ENCODE measurements around the gene ADAMTSL2. TPM values are rescaled to one million over a fixed set of nuclear protein-coding genes. Genes with fewer than 3 reads are reported as not detected.

The ADAMTSL2 gene
- total and polyA plus RNA-seq, 9 donors, result 0.27 to 18.5 (median 1.9) TPM

GRCh38 chr9:133599470-133600173, 65.1 kb downstream of the ADAMTSL2 start:
- Histone ChIP-seq H3K4me3 (no peak overlapping the region), H3K4me1 (ENCODE audit: insufficient read depth) (no peaks in the 10 kb centered on the region), H3K9me3 (no peaks in the 10 kb centered on the region), H3K27ac (no peak overlapping the region), H3K36me3 (no peaks in the 10 kb centered on the region), H3K27me3 (no peaks in the 10 kb centered on the region)
- no peak for TF ChIP-seq EP300 (IDR thresholded peaks at IDR 0.05)
- TF ChIP-seq POLR2A (IDR thresholded peaks at IDR 0.05), result no peak
- TF ChIP-seq CTCF (IDR thresholded peaks at IDR 0.05), result no peak
- intact Hi-C loops (cut with DNase I), result no loop called here
- no peak for DNase-seq
- WGBS, 3 donors, result 91 to 94% (median 94%) methylated on average over 6 of the region's 6 CpGs

GRCh38 chr9:133600739-133601138, 66.2 kb downstream of the ADAMTSL2 start:
- H3K4me3 ChIP-seq, result no peak overlapping the region
- no peak for TF ChIP-seq CTCF (IDR thresholded peaks at IDR 0.05)
- no peak for TF ChIP-seq EP300 (IDR thresholded peaks at IDR 0.05)
- WGBS, 3 donors, result 27 to 35% (median 28%) methylated on average over 7 of the region's 7 CpGs

GRCh38 chr9:133601746-133602145, 67.2 kb downstream of the ADAMTSL2 start:
- Histone ChIP-seq H3K27ac (no peak overlapping the region), H3K4me1 (ENCODE audit: insufficient read depth) (no peaks in the 10 kb centered on the region), H3K4me3 (no peak overlapping the region), H3K36me3 (no peaks in the 10 kb centered on the region), H3K27me3 (no peaks in the 10 kb centered on the region), H3K9me3 (no peaks in the 10 kb centered on the region)
- 74 to 84% (median 83%) methylated on average over 9 to 10 of the region's 10 CpGs for WGBS, 3 donors
- no peak for TF ChIP-seq POLR2A (IDR thresholded peaks at IDR 0.05)
- TF ChIP-seq CTCF (IDR thresholded peaks at IDR 0.05), result no peak
- intact Hi-C loops (cut with DNase I), result no loop called here
- no peak for DNase-seq

More at GRCh38 chr9:133600739-133601138, 66.2 kb downstream of the ADAMTSL2 start:
- H3K27ac ChIP-seq, result no peak overlapping the region
- H3K4me1 ChIP-seq (ENCODE audit: insufficient read depth), result no peaks in the 10 kb centered on the region
- no peaks in the 10 kb centered on the region for H3K9me3 ChIP-seq
- intact Hi-C loops (cut with DNase I), result no loop called here
- H3K27me3 ChIP-seq, result no peaks in the 10 kb centered on the region
- no peak for DNase-seq
- H3K36me3 ChIP-seq, result no peaks in the 10 kb centered on the region

GRCh38 chr9:133602277-133602676, 67.8 kb downstream of the ADAMTSL2 start:
- Histone ChIP-seq H3K4me3 (no peak overlapping the region), H3K4me1 (ENCODE audit: insufficient read depth) (no peaks in the 10 kb centered on the region), H3K27me3 (no peaks in the 10 kb centered on the region), H3K27ac (no peak overlapping the region), H3K36me3 (no peaks in the 10 kb centered on the region), H3K9me3 (no peaks in the 10 kb centered on the region)
- intact Hi-C loops (cut with DNase I), result no loop called here
- DNase-seq, result no peak
- WGBS, 3 donors, result 62 to 66% (median 63%) methylated on average over 10 of the region's 10 CpGs
- no peak for TF ChIP-seq CTCF (IDR thresholded peaks at IDR 0.05)
- no peak for TF ChIP-seq POLR2A (IDR thresholded peaks at IDR 0.05)
- no peak for TF ChIP-seq EP300 (IDR thresholded peaks at IDR 0.05)

All from ovary (tissue), 9 donors.